Fibroblast of the aortic adventitia (primary cell): Measurements from ENCODE around the gene RBFA. TPM values are rescaled to one million over a fixed set of nuclear protein-coding genes. Genes with fewer than 3 reads are reported as not detected.

Experiments
- DNase-seq: peaks from one replicate; pipeline ENCODE4 v3.0.0-alpha.2; 2010; ENCODE audit warnings: low read depth
- H3K4me3 ChIP-seq: 2 replicates; pipeline ENCODE4 v1.5.1; 2011; ENCODE audit warnings: low read depth, mild to moderate bottlenecking, control low read depth, low read length, moderate library complexity
- CTCF ChIP-seq: IDR thresholded peaks from 2 replicates; pipeline ENCODE4 v1.5.1; 2011; ENCODE audit warnings: mild to moderate bottlenecking, low read length, control low read depth, inconsistent platforms; ENCODE audit not compliant: insufficient read depth
- total RNA-seq: library from RNA; depleted of rRNA; stranded (reverse); fragments of >200 nt; gene quantifications from 2 replicates; pipeline ENCODE4 v1.2.3, GENCODE V29; 2012; ENCODE audit warnings: low replicate concordance

Gene RBFA
- total RNA-seq, 1 donor: 17.6 TPM

DNA sequence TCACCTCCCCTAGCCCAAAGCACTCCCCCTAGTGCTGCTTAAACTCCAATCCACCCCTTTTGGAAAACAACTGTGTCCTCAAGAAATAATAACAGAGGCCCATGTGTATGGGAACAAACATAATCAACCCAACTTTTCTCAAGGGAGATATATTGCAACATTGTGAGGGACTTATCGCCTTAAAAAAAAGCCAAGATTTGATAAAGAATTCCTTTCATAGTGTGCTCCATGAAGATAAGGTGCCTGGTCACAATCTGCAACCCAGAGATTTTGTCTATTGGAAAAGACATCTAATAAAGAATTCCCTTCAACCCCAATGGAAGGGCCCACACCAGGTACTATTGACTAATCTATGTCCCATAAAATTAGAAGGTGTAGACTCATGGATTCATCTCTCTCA is 4.5 kb upstream of the RBFA start:
- no peak for DNase-seq
- no peak overlapping the region for H3K4me3 ChIP-seq
- no peak for TF ChIP-seq CTCF

GRCh38 chr18:80033181-80034067 is 810 bp upstream of the RBFA start:
- DNase-seq: no peak
- peak overlapping the region; percentile 84 for H3K4me3 ChIP-seq
- TF ChIP-seq CTCF: no peak

- TF ChIP-seq CTCF: no peak
- peak; percentile 16 for DNase-seq
- peak overlapping the region; percentile 96 for H3K4me3 ChIP-seq
These were observed 695 bp downstream of the RBFA start for GRCh38 chr18:80034852-80035406.

DNA sequence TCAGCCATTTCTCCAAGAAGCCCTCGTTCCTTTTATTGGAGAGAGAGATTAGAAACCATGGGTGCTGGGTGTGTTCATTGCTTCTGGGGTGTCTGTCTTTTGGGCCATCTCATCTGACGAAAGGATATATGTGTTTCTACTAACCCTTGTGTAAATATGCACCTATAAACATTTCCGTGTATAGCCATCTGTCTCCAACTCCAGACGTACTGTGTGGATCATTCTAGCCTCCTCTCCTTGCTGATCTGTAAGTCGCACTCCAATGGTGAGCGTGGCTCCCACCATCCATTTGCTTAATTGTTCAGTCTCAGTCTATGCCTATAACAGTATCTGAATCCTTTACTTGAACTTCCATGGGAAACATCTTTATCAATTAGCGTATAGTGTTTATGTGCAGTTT is 1.8 kb downstream of the RBFA start:
- DNase-seq: no peak

DNA sequence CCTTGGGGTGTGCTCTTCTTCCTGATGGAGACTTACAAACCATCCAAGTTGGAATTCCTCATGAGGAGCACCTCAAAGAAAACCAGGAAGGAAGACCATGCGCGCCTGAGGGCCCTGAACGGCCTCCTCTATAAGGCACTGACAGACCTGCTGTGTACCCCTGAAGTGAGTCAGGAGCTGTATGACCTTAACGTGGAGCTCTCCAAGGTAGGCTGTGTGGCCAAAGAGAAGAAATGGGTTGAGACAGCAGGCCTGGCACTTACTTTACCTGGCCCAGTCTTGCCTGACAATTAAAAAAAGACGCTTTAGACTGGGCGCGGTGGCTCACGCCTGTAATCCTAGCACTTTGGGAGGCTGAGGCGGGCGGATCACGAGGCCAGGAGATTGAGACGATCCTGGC is 3.1 kb downstream of the RBFA start:
- TF ChIP-seq CTCF: no peak
- no peak overlapping the region for H3K4me3 ChIP-seq
- DNase-seq: no peak

More for the DNA sequence above, 1.8 kb downstream of the RBFA start:
- no peak overlapping the region for H3K4me3 ChIP-seq
- TF ChIP-seq CTCF: no peak

GRCh38 chr18:80037869-80038630 is 3.8 kb downstream of the RBFA start:
- no peak for DNase-seq
- no peak for TF ChIP-seq CTCF
- no peak overlapping the region for H3K4me3 ChIP-seq
